Peyer's patch (tissue), 4 donors: ENCODE data around the gene SNX8.

Experiments
- POLR2A ChIP-seq, 2 donors: fragments of 450-650 bp; IDR thresholded peaks; one replicate each; pipeline ENCODE4 v1.5.1; 2017; ENCODE audit warnings: antibody characterized with exemption in 2 of 2, mild to moderate bottlenecking in 2 of 2, moderate library complexity in 2 of 2
- TF ChIP-seq, protein P1 (sequence below), 6 experiments: fragments of 450-650 bp in 4 of 6; fragments of 200-600 bp in 2 of 6; sonication (generic) in 1 of 6; IDR thresholded peaks; one replicate each; pipeline ENCODE4 v1.5.1; 2017 to 2019; ENCODE audit warnings: antibody characterized with exemption in 6 of 6, mild to moderate bottlenecking in 3 of 6, moderate library complexity in 1 of 6

- TF ChIP-seq, protein P1, sequence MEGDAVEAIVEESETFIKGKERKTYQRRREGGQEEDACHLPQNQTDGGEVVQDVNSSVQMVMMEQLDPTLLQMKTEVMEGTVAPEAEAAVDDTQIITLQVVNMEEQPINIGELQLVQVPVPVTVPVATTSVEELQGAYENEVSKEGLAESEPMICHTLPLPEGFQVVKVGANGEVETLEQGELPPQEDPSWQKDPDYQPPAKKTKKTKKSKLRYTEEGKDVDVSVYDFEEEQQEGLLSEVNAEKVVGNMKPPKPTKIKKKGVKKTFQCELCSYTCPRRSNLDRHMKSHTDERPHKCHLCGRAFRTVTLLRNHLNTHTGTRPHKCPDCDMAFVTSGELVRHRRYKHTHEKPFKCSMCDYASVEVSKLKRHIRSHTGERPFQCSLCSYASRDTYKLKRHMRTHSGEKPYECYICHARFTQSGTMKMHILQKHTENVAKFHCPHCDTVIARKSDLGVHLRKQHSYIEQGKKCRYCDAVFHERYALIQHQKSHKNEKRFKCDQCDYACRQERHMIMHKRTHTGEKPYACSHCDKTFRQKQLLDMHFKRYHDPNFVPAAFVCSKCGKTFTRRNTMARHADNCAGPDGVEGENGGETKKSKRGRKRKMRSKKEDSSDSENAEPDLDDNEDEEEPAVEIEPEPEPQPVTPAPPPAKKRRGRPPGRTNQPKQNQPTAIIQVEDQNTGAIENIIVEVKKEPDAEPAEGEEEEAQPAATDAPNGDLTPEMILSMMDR (IDR thresholded peaks at IDR 0.05), result no peak
- no peak for TF ChIP-seq POLR2A (IDR thresholded peaks at IDR 0.05)
Measured at GRCh38 chr7:2288503-2288902, 25.7 kb downstream of the SNX8 start.
